Thoracic aorta (tissue), 2 donors: ENCODE measurements around the gene CNN2. TPM values are rescaled to one million over a fixed set of nuclear protein-coding genes. Genes with fewer than 3 reads are reported as not detected.

Source experiments
- ATAC-seq: fragments of 150-250 bp; one replicate; pipeline ENCODE4 v1.8.0; 2017; ENCODE audit warnings: low read depth; ENCODE audit not compliant: insufficient number of reproducible peaks, low FRiP score
- DNase-seq: peaks from one replicate; pipeline ENCODE4 v3.0.0-alpha.2; 2020; ENCODE audit warnings: low spot score
- H3K27ac ChIP-seq, 2 donors: fragments of 200-600 bp; sonication (generic); 1 replicate in 1 of 2; 2 replicates in 1 of 2; pipeline ENCODE4 v1.5.1; 2016; ENCODE audit warnings: mild to moderate bottlenecking in 2 of 2, moderate library complexity in 2 of 2
- H3K27me3 ChIP-seq: fragments of 200-600 bp; sonication (generic); replicated peaks from 2 replicates; pipeline ENCODE4 v1.6.0; 2016; ENCODE audit warnings: mild to moderate bottlenecking; ENCODE audit not compliant: insufficient read depth
- H3K36me3 ChIP-seq: fragments of 200-600 bp; sonication (generic); one replicate; pipeline ENCODE4 v1.5.1; 2016
- H3K4me1 ChIP-seq, 2 donors: fragments of 200-600 bp; sonication (generic); 1 replicate in 1 of 2; 2 replicates in 1 of 2; pipeline versions ENCODE4 v1.5.1 to v1.6.0; 2016; ENCODE audit warnings: low read depth in 2 of 2, mild to moderate bottlenecking in 1 of 2; ENCODE audit not compliant: control insufficient read depth in 1 of 2
- H3K4me3 ChIP-seq: fragments of 200-600 bp; sonication (generic); 2 replicates; pipeline ENCODE4 v1.5.1; 2016; ENCODE audit warnings: mild to moderate bottlenecking
- H3K9me3 ChIP-seq: fragments of 200-600 bp; sonication (generic); 2 replicates; pipeline ENCODE4 v1.5.1; 2016
- total RNA-seq, 2 donors: library from RNA; depleted of rRNA; stranded (reverse); fragments of >200 nt; gene quantifications; one replicate each; pipeline versions ENCODE4 v1.1.0 to v1.2.3, GENCODE V29; 2016
- TF ChIP-seq, protein P1 (sequence below): fragments of 200-600 bp; sonication (generic); IDR thresholded peaks from one replicate; pipeline ENCODE4 v1.5.1; 2019; ENCODE audit warnings: antibody characterized with exemption

The CNN2 gene
- total RNA-seq, 2 donors from 2014 or later = 96.9 to 193 TPM

DNA sequence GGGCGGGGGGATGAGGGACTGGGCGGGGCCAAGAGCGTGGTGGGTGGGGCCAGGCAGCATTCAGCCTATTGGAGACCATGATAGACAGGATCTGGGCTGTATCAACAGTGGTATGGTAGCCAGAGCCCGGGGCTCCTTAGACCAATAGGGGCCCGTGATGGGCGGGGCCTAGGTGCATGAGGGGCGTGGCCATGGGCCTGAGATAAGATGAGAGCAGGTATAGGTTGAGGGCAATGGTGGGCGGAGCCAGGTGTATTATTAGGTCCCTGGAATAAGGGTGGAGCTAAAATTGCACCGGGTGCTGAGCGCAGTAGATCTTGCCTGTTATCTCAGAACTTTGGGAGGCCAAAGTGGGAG lies 18.8 kb downstream of the CNN2 start:
- no peaks in the 10 kb centered on the region for H3K36me3 ChIP-seq
- no peak overlapping the region for H3K27ac ChIP-seq
- ATAC-seq (no peak), DNase-seq (no peak)
- TF ChIP-seq, protein P1, sequence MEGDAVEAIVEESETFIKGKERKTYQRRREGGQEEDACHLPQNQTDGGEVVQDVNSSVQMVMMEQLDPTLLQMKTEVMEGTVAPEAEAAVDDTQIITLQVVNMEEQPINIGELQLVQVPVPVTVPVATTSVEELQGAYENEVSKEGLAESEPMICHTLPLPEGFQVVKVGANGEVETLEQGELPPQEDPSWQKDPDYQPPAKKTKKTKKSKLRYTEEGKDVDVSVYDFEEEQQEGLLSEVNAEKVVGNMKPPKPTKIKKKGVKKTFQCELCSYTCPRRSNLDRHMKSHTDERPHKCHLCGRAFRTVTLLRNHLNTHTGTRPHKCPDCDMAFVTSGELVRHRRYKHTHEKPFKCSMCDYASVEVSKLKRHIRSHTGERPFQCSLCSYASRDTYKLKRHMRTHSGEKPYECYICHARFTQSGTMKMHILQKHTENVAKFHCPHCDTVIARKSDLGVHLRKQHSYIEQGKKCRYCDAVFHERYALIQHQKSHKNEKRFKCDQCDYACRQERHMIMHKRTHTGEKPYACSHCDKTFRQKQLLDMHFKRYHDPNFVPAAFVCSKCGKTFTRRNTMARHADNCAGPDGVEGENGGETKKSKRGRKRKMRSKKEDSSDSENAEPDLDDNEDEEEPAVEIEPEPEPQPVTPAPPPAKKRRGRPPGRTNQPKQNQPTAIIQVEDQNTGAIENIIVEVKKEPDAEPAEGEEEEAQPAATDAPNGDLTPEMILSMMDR = no peak
- H3K9me3 ChIP-seq = no peaks in the 10 kb centered on the region
- H3K27me3 ChIP-seq = no peaks in the 10 kb centered on the region
- H3K4me1 ChIP-seq = peaks cover 5 to 17% of the 10 kb centered on the region in 2 donors
- H3K4me3 ChIP-seq = no peak overlapping the region

GRCh38 chr19:1046117-1046626 lies 19.8 kb downstream of the CNN2 start:
- no peaks in the 10 kb centered on the region for H3K9me3 ChIP-seq
- no peak overlapping the region for H3K27ac ChIP-seq
- no peak for ATAC-seq
- no peak overlapping the region for H3K4me3 ChIP-seq
- no peak for DNase-seq
- H3K27me3 ChIP-seq = no peaks in the 10 kb centered on the region
- no peaks in the 10 kb centered on the region for H3K36me3 ChIP-seq
- H3K4me1 ChIP-seq = peaks cover 0 to 8% of the 10 kb centered on the region in 2 donors
- TF ChIP-seq, protein P1 = no peak

DNA sequence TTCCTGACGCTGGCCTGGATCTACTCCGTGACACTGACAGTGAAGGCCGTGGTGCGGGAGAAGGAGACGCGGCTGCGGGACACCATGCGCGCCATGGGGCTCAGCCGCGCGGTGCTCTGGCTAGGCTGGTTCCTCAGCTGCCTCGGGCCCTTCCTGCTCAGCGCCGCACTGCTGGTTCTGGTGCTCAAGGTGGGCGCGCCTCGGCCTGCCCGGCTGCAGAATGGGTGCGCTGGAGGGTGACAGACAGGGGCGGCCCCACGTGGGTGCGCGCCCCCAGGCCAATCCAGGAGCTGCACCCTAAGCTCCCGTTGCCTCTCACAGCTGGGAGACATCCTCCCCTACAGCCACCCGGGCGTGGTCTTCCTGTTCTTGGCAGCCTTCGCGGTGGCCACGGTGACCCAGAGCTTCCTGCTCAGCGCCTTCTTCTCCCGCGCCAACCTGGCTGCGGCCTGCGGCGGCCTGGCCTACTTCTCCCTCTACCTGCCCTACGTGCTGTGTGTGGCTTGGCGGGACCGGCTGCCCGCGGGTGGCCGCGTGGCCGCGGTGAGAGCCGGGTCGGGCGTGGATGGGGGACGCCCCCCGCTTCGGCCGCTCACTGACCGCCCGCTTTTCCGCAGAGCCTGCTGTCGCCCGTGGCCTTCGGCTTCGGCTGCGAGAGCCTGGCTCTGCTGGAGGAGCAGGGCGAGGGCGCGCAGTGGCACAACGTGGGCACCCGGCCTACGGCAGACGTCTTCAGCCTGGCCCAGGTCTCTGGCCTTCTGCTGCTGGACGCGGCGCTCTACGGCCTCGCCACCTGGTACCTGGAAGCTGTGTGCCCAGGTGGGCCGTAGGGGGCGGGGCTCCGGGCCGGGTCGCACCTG lies 20.7 kb downstream of the CNN2 start:
- Histone ChIP-seq H3K9me3 (no peaks in the 10 kb centered on the region), H3K27me3 (no peaks in the 10 kb centered on the region), H3K4me1 (no peaks in the 10 kb centered on the region), H3K36me3 (no peaks in the 10 kb centered on the region), H3K4me3 (no peak overlapping the region), H3K27ac (no peak overlapping the region)
- ATAC-seq (no peak), DNase-seq (no peak)
- TF ChIP-seq, protein P1 = no peak

GRCh38 chr19:1047696-1048147 lies 21.3 kb downstream of the CNN2 start:
- ATAC-seq = no peak
- no peak overlapping the region for H3K27ac ChIP-seq

GRCh38 chr19:1049106-1049505 lies 22.7 kb downstream of the CNN2 start:
- Histone ChIP-seq H3K4me3 (no peak overlapping the region), H3K36me3 (no peaks in the 10 kb centered on the region), H3K4me1 (no peaks in the 10 kb centered on the region), H3K9me3 (no peaks in the 10 kb centered on the region), H3K27ac (no peak overlapping the region), H3K27me3 (no peaks in the 10 kb centered on the region)
- TF ChIP-seq, protein P1 = no peak
- DNase-seq (no peak), ATAC-seq (no peak)

More at GRCh38 chr19:1047696-1048147, 21.3 kb downstream of the CNN2 start:
- TF ChIP-seq, protein P1 = no peak
- Histone ChIP-seq H3K9me3 (no peaks in the 10 kb centered on the region), H3K36me3 (no peaks in the 10 kb centered on the region), H3K4me3 (no peak overlapping the region), H3K27me3 (no peaks in the 10 kb centered on the region), H3K4me1 (no peaks in the 10 kb centered on the region)
- DNase-seq = no peak
